Liver (tissue), 9 donors: Measurements from ENCODE around the gene PTCH2. TPM values are rescaled to one million over a fixed set of nuclear protein-coding genes. Genes with fewer than 3 reads are reported as not detected.

Experiments
- DNase-seq: peaks from one replicate; pipeline ENCODE4 v3.0.0-alpha.2; 2017; ENCODE audit warnings: low spot score
- H3K27ac ChIP-seq, 2 donors: one replicate each; pipeline ENCODE4 v1.7.0; 2013; ENCODE audit warnings: inconsistent platforms in 2 of 2, low read length in 2 of 2, control low read depth in 1 of 2, low read depth in 1 of 2, mild to moderate bottlenecking in 1 of 2
- H3K27me3 ChIP-seq, 4 donors: one replicate each; pipeline versions ENCODE4 v1.6.1 to v1.7.0; 2013; ENCODE audit warnings: low read length in 3 of 4, inconsistent platforms in 1 of 4, mild to moderate bottlenecking in 1 of 4, moderate library complexity in 1 of 4; ENCODE audit not compliant: control insufficient read depth in 4 of 4, insufficient read depth in 4 of 4
- H3K36me3 ChIP-seq, 4 donors: one replicate each; pipeline versions ENCODE4 v1.6.1 to v1.7.0; 2013; ENCODE audit warnings: low read length in 3 of 4, mild to moderate bottlenecking in 3 of 4, low read depth in 1 of 4, moderate library complexity in 1 of 4; ENCODE audit not compliant: control insufficient read depth in 4 of 4, insufficient read depth in 3 of 4
- H3K4me1 ChIP-seq, 4 donors: one replicate each; pipeline versions ENCODE4 v1.6.1 to v1.7.0; 2013; ENCODE audit warnings: low read length in 3 of 4, mild to moderate bottlenecking in 3 of 4, moderate library complexity in 1 of 4; ENCODE audit not compliant: control insufficient read depth in 4 of 4, insufficient read depth in 4 of 4
- H3K4me3 ChIP-seq, 3 donors: one replicate each; pipeline versions ENCODE4 v1.6.1 to v1.7.0; 2013; ENCODE audit warnings: low read length in 3 of 3, control low read depth in 1 of 3, low read depth in 1 of 3, mild to moderate bottlenecking in 1 of 3
- H3K9ac ChIP-seq, 2 donors: one replicate each; pipeline ENCODE4 v1.7.0; 2013; ENCODE audit warnings: low read length in 2 of 2, mild to moderate bottlenecking in 2 of 2, moderate library complexity in 2 of 2, control low read depth in 1 of 2, low read depth in 1 of 2
- H3K9me3 ChIP-seq, 4 donors: one replicate each; pipeline versions ENCODE4 v1.6.1 to v1.7.0; 2013; ENCODE audit warnings: low read length in 3 of 4; ENCODE audit not compliant: control insufficient read depth in 4 of 4
- EGR1 ChIP-seq, 2 donors: IDR thresholded peaks; 2 replicates each; pipeline ENCODE4 v1.6.1; 2016 to 2018; ENCODE audit warnings: antibody characterized with exemption in 2 of 2, low read depth in 2 of 2
- FOXA1 ChIP-seq: IDR thresholded peaks from 2 replicates; pipeline ENCODE4 v1.6.1; 2016; ENCODE audit warnings: antibody characterized with exemption
- FOXA2 ChIP-seq: IDR thresholded peaks from 2 replicates; pipeline ENCODE4 v1.6.1; 2016; ENCODE audit warnings: antibody characterized with exemption
- GABPA ChIP-seq, 2 donors: IDR thresholded peaks in 1 of 2; conservative IDR thresholded peaks in 1 of 2; 2 replicates each; pipeline ENCODE4 v1.6.1; 2016; ENCODE audit warnings: antibody characterized with exemption in 2 of 2, mild to moderate bottlenecking in 1 of 2, moderate library complexity in 1 of 2
- HNF4A ChIP-seq, 2 donors: conservative IDR thresholded peaks; 2 replicates each; pipeline ENCODE4 v1.6.1; 2016; ENCODE audit warnings: antibody characterized with exemption in 2 of 2, mild to moderate bottlenecking in 2 of 2
- HNF4G ChIP-seq: IDR thresholded peaks from 2 replicates; pipeline ENCODE4 v1.6.1; 2016; ENCODE audit warnings: antibody characterized with exemption
- JUND ChIP-seq, 2 donors: IDR thresholded peaks; 2 replicates each; pipeline ENCODE4 v1.6.1; 2016; ENCODE audit warnings: antibody characterized with exemption in 2 of 2
- NR2F2 ChIP-seq: IDR thresholded peaks from 2 replicates; pipeline ENCODE4 v1.6.1; 2016; ENCODE audit warnings: antibody characterized with exemption
- RAD21 ChIP-seq, 2 donors: IDR thresholded peaks; 2 replicates each; pipeline ENCODE4 v1.6.1; 2016; ENCODE audit warnings: antibody characterized with exemption in 2 of 2, mild to moderate bottlenecking in 2 of 2
- RXRA ChIP-seq, 2 donors: IDR thresholded peaks; 2 replicates each; pipeline ENCODE4 v1.6.1; 2017 to 2018; ENCODE audit warnings: antibody characterized with exemption in 2 of 2, mild to moderate bottlenecking in 1 of 2
- SP1 ChIP-seq: IDR thresholded peaks from 2 replicates; pipeline ENCODE4 v1.6.1; 2018; ENCODE audit warnings: antibody characterized with exemption, mild to moderate bottlenecking
- TAF1 ChIP-seq: conservative IDR thresholded peaks from 2 replicates; pipeline ENCODE4 v1.6.1; 2016; ENCODE audit warnings: antibody characterized with exemption, mild to moderate bottlenecking
- YY1 ChIP-seq: IDR thresholded peaks from 2 replicates; pipeline ENCODE4 v1.6.1; 2016; ENCODE audit warnings: antibody characterized with exemption, mild to moderate bottlenecking
- WGBS: extraction: QIAGEN DNeasy Blood & Tissue Kit; methylation state at CpG from one replicate; pipeline ENCODE4 v1.1.7; 2013; 5-methylcytosine and 5-hydroxymethylcytosine counted together
- polyA plus RNA-seq, 2 donors: library from polyadenylated mRNA; stranded (reverse) in 1 of 2; unstranded in 1 of 2; fragments of 200-250 nt in 1 of 2; fragments of >200 nt in 1 of 2; fragmentation: Nextera tagmentation in 1 of 2; extraction: Ambion mirVana in 1 of 2; gene quantifications; one replicate each; pipeline versions ENCODE4 v1.2.1 to v1.2.3, GENCODE V29; 2013 to 2015
- total RNA-seq, 2 donors: library from RNA; depleted of rRNA; stranded (reverse); fragments of >200 nt; gene quantifications; one replicate each; pipeline ENCODE4 v1.2.3, GENCODE V29; 2014
- TF ChIP-seq, protein P1 (sequence below): IDR thresholded peaks from 2 replicates; pipeline ENCODE4 v1.6.1; 2016; ENCODE audit warnings: antibody characterized with exemption
- TF ChIP-seq, protein P2 (sequence below): fragments of 150-350 bp; IDR thresholded peaks from 2 replicates; pipeline ENCODE4 v1.5.1; 2017; ENCODE audit warnings: improper control_type of control experiment, low read depth, low read length; ENCODE audit not compliant: missing input control
- TF ChIP-seq, protein P3 (sequence below): IDR thresholded peaks from 2 replicates; pipeline ENCODE4 v1.6.1; 2016; ENCODE audit warnings: antibody characterized with exemption
- TF ChIP-seq, protein P4 (sequence below): IDR thresholded peaks from 2 replicates; pipeline ENCODE4 v1.6.1; 2016; ENCODE audit warnings: antibody characterized with exemption
- TF ChIP-seq, protein P5 (sequence below): IDR thresholded peaks from 2 replicates; pipeline ENCODE4 v1.6.1; 2016; ENCODE audit warnings: antibody characterized with exemption, mild to moderate bottlenecking
- donor health status: healthy.
- donor health status: healthy.
- donor health status: healthy.
- donor health status: healthy.
- donor health status: healthy.

Gene PTCH2
- total and polyA plus RNA-seq, 4 donors = 0.14 to 0.24 (median 0.16) TPM

DNA sequence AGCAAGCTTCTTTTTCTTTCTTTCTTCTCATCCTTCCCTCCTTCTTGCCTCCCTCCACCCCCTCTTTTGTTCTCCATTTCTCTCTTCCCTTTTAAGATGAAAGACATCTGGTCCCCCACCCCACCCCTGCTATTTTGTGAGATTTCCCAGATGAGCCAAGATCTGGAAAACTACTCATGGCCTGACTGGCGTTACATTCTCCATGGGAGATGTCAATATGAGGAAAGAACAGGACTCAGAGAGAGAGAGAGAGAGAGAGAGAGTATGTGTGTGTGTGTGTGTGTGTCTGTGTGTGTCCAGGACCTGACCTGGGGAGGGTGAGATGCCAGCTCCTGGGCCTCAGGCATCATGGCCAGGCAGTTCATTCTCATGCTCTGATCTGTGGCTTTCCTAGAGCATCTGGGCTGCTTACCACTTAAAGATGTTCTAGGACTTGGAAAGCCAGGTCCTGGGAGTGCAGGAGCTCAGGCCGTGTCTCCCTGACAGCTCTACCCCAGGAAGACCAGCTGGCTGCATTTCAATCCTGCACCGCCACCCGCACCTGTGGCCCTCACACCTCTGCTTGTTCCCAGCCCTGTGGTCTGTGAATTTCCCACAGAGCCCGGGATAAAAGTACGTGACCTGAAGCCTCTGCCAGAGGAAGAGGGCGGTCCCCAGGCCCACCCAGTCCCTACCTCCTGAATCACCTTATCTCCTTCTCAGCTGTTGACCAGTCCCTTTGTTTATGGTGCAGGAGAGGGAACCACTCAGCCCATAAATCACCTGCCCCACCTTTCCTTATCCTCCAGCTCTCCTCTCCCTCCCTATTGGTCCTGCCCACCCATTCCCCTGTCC, 51.9 kb downstream of the PTCH2 start:
- peaks cover 0 to 4% (median 1%) of the 10 kb centered on the region in 4 donors for H3K4me1 ChIP-seq
- TF ChIP-seq, protein P1, sequence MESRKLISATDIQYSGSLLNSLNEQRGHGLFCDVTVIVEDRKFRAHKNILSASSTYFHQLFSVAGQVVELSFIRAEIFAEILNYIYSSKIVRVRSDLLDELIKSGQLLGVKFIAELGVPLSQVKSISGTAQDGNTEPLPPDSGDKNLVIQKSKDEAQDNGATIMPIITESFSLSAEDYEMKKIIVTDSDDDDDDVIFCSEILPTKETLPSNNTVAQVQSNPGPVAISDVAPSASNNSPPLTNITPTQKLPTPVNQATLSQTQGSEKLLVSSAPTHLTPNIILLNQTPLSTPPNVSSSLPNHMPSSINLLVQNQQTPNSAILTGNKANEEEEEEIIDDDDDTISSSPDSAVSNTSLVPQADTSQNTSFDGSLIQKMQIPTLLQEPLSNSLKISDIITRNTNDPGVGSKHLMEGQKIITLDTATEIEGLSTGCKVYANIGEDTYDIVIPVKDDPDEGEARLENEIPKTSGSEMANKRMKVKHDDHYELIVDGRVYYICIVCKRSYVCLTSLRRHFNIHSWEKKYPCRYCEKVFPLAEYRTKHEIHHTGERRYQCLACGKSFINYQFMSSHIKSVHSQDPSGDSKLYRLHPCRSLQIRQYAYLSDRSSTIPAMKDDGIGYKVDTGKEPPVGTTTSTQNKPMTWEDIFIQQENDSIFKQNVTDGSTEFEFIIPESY = no peak
- TF ChIP-seq, protein P2, sequence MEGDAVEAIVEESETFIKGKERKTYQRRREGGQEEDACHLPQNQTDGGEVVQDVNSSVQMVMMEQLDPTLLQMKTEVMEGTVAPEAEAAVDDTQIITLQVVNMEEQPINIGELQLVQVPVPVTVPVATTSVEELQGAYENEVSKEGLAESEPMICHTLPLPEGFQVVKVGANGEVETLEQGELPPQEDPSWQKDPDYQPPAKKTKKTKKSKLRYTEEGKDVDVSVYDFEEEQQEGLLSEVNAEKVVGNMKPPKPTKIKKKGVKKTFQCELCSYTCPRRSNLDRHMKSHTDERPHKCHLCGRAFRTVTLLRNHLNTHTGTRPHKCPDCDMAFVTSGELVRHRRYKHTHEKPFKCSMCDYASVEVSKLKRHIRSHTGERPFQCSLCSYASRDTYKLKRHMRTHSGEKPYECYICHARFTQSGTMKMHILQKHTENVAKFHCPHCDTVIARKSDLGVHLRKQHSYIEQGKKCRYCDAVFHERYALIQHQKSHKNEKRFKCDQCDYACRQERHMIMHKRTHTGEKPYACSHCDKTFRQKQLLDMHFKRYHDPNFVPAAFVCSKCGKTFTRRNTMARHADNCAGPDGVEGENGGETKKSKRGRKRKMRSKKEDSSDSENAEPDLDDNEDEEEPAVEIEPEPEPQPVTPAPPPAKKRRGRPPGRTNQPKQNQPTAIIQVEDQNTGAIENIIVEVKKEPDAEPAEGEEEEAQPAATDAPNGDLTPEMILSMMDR = no peak
- TF ChIP-seq HNF4A (conservative IDR thresholded peaks at IDR 0.05) (no peak), TAF1 (no peak), FOXA1 (no peak), FOXA2 (no peak), JUND (IDR thresholded peaks at IDR 0.05) (no peak), HNF4G (no peak), GABPA (IDR thresholded peaks at IDR 0.05 in 1 of 2, conservative IDR thresholded peaks at IDR 0.05 in 1 of 2) (no peak), EGR1 (IDR thresholded peaks at IDR 0.05; ENCODE audit: low read depth in 2 of 2) (no peak), YY1 (no peak), SP1 (no peak), RXRA (IDR thresholded peaks at IDR 0.05) (no peak), RAD21 (IDR thresholded peaks at IDR 0.05) (no peak), NR2F2 (no peak)
- TF ChIP-seq, protein P3, sequence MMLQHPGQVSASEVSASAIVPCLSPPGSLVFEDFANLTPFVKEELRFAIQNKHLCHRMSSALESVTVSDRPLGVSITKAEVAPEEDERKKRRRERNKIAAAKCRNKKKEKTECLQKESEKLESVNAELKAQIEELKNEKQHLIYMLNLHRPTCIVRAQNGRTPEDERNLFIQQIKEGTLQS = no peak
- TF ChIP-seq, protein P4, sequence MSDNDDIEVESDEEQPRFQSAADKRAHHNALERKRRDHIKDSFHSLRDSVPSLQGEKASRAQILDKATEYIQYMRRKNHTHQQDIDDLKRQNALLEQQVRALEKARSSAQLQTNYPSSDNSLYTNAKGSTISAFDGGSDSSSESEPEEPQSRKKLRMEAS = no peak
- TF ChIP-seq, protein P5, sequence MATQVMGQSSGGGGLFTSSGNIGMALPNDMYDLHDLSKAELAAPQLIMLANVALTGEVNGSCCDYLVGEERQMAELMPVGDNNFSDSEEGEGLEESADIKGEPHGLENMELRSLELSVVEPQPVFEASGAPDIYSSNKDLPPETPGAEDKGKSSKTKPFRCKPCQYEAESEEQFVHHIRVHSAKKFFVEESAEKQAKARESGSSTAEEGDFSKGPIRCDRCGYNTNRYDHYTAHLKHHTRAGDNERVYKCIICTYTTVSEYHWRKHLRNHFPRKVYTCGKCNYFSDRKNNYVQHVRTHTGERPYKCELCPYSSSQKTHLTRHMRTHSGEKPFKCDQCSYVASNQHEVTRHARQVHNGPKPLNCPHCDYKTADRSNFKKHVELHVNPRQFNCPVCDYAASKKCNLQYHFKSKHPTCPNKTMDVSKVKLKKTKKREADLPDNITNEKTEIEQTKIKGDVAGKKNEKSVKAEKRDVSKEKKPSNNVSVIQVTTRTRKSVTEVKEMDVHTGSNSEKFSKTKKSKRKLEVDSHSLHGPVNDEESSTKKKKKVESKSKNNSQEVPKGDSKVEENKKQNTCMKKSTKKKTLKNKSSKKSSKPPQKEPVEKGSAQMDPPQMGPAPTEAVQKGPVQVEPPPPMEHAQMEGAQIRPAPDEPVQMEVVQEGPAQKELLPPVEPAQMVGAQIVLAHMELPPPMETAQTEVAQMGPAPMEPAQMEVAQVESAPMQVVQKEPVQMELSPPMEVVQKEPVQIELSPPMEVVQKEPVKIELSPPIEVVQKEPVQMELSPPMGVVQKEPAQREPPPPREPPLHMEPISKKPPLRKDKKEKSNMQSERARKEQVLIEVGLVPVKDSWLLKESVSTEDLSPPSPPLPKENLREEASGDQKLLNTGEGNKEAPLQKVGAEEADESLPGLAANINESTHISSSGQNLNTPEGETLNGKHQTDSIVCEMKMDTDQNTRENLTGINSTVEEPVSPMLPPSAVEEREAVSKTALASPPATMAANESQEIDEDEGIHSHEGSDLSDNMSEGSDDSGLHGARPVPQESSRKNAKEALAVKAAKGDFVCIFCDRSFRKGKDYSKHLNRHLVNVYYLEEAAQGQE = no peak
- DNase-seq = no peak
- H3K36me3 ChIP-seq = no peaks in the 10 kb centered on the region
- WGBS = 67% methylated on average over 7 of the region's 7 CpGs
- H3K27ac ChIP-seq = no peak overlapping the region
- no peaks in the 10 kb centered on the region for H3K27me3 ChIP-seq
- H3K4me3 ChIP-seq = no peak overlapping the region
- H3K9me3 ChIP-seq = no peaks in the 10 kb centered on the region
- no peak overlapping the region for H3K9ac ChIP-seq
